Measurements from ENCODE around the gene INTS13. TPM values are rescaled to one million over a fixed set of nuclear protein-coding genes. Genes with fewer than 3 reads are reported as not detected.

INTS13 gene
- total and polyA plus RNA-seq, 2 experiments from 2014 or later = 18.9 to 21.0 TPM

GRCh38 chr12:26939953-26940352 is 2.2 kb upstream of the INTS13 start:
- no peaks in the 10 kb centered on the region for H3K36me3 ChIP-seq
- H3K27ac ChIP-seq = no peak overlapping the region
- H3K27me3 ChIP-seq = no peaks in the 10 kb centered on the region
- peaks cover 21% of the 10 kb centered on the region for H3K4me1 ChIP-seq (ENCODE audit: low read depth)
- DNase-seq (ENCODE audit: low read depth in 1 of 2, low spot score in 1 of 2) = no peak
- TF ChIP-seq, protein P1, sequence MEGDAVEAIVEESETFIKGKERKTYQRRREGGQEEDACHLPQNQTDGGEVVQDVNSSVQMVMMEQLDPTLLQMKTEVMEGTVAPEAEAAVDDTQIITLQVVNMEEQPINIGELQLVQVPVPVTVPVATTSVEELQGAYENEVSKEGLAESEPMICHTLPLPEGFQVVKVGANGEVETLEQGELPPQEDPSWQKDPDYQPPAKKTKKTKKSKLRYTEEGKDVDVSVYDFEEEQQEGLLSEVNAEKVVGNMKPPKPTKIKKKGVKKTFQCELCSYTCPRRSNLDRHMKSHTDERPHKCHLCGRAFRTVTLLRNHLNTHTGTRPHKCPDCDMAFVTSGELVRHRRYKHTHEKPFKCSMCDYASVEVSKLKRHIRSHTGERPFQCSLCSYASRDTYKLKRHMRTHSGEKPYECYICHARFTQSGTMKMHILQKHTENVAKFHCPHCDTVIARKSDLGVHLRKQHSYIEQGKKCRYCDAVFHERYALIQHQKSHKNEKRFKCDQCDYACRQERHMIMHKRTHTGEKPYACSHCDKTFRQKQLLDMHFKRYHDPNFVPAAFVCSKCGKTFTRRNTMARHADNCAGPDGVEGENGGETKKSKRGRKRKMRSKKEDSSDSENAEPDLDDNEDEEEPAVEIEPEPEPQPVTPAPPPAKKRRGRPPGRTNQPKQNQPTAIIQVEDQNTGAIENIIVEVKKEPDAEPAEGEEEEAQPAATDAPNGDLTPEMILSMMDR (IDR thresholded peaks at IDR 0.05; ENCODE audit: low read depth, low read length) = no peak
- H3K9me3 ChIP-seq (ENCODE audit: low read depth) = no peaks in the 10 kb centered on the region
- peak overlapping the region; percentile 87 for H3K4me3 ChIP-seq

GRCh38 chr12:26939192-26939832 is 1.5 kb upstream of the INTS13 start:
- Histone ChIP-seq H3K36me3 (no peaks in the 10 kb centered on the region), H3K4me3 (peak overlapping the region; percentile 87), H3K27ac (peak overlapping the region; percentile 97), H3K4me1 (ENCODE audit: low read depth) (peaks cover 21% of the 10 kb centered on the region), H3K9me3 (ENCODE audit: low read depth) (no peaks in the 10 kb centered on the region), H3K27me3 (no peaks in the 10 kb centered on the region)
- DNase-seq (ENCODE audit: low read depth in 1 of 2, low spot score in 1 of 2) = no peak
- TF ChIP-seq, protein P1 (IDR thresholded peaks at IDR 0.05; ENCODE audit: low read depth, low read length) = no peak

DNA sequence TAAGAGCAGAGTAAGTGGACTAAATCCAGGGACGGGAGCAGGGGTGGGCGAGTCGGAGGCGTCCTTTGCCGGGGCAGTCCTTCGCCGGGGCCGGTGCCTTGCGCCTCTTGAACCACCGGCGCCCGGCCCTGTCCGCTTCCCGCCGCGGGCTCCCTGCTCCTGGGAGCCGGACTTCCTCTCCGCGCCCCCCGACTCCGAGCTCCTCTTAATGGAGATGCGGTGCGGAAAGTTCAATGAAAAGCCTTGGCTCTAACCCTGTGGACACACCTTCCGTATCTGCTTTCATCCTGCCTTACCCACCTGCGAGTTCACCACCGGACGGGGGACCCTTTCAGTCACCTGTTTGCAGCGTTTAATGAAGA is 901 bp upstream of the INTS13 start:
- Histone ChIP-seq H3K36me3 (no peaks in the 10 kb centered on the region), H3K27ac (peak overlapping the region; percentile 97), H3K4me3 (peak overlapping the region; percentile 87), H3K4me1 (ENCODE audit: low read depth) (peaks cover 21% of the 10 kb centered on the region), H3K27me3 (no peaks in the 10 kb centered on the region), H3K9me3 (ENCODE audit: low read depth) (no peaks in the 10 kb centered on the region)
- TF ChIP-seq, protein P1 (IDR thresholded peaks at IDR 0.05; ENCODE audit: low read depth, low read length) = no peak
- DNase-seq (ENCODE audit: low read depth in 1 of 2, low spot score in 1 of 2) = no peak

GRCh38 chr12:26937443-26937862 is 328 bp downstream of the INTS13 start:
- no peaks in the 10 kb centered on the region for H3K9me3 ChIP-seq (ENCODE audit: low read depth)
- H3K27me3 ChIP-seq = no peaks in the 10 kb centered on the region
- TF ChIP-seq, protein P1 (IDR thresholded peaks at IDR 0.05; ENCODE audit: low read depth, low read length) = no peak
- DNase-seq (ENCODE audit: low read depth in 1 of 2, low spot score in 1 of 2) = no peak
- H3K27ac ChIP-seq = peak overlapping the region; percentile 97
- peak overlapping the region; percentile 87 for H3K4me3 ChIP-seq
- peaks cover 21% of the 10 kb centered on the region for H3K4me1 ChIP-seq (ENCODE audit: low read depth)
- H3K36me3 ChIP-seq = no peaks in the 10 kb centered on the region

- Histone ChIP-seq H3K27ac (peak overlapping the region; percentile 97), H3K4me3 (peak overlapping the region; percentile 87)
These were observed 980 bp downstream of the INTS13 start for GRCh38 chr12:26936559-26937442.

More at GRCh38 chr12:26936559-26937442, 980 bp downstream of the INTS13 start:
- Histone ChIP-seq H3K36me3 (no peaks in the 10 kb centered on the region), H3K9me3 (ENCODE audit: low read depth) (no peaks in the 10 kb centered on the region), H3K27me3 (no peaks in the 10 kb centered on the region), H3K4me1 (ENCODE audit: low read depth) (peaks cover 21% of the 10 kb centered on the region)
- DNase-seq (ENCODE audit: low read depth in 1 of 2, low spot score in 1 of 2) = no peak
- TF ChIP-seq, protein P1 (IDR thresholded peaks at IDR 0.05; ENCODE audit: low read depth, low read length) = no peak

Data from cardiac muscle cell (in vitro differentiated cells and primary cell).